Subcutaneous adipose tissue (tissue), 4 donors: ENCODE data around the gene IQCE. TPM values are rescaled to one million over a fixed set of nuclear protein-coding genes. Genes with fewer than 3 reads are reported as not detected.

ENCODE experiments used
- CTCF ChIP-seq: fragments of 450-650 bp; IDR thresholded peaks from one replicate; pipeline ENCODE4 v1.5.1; 2016; ENCODE audit warnings: low read depth, mild to moderate bottlenecking, control low read depth, antibody characterized with exemption, moderate library complexity
- total RNA-seq, 4 donors: library from RNA; depleted of rRNA; stranded (reverse); fragments of >200 nt; gene quantifications; one replicate each; pipeline ENCODE4 v1.1.0, GENCODE V29; 2016

IQCE gene
- total RNA-seq, 4 donors from 2014 or later: 9.0 to 20.7 (median 12.6) TPM

DNA sequence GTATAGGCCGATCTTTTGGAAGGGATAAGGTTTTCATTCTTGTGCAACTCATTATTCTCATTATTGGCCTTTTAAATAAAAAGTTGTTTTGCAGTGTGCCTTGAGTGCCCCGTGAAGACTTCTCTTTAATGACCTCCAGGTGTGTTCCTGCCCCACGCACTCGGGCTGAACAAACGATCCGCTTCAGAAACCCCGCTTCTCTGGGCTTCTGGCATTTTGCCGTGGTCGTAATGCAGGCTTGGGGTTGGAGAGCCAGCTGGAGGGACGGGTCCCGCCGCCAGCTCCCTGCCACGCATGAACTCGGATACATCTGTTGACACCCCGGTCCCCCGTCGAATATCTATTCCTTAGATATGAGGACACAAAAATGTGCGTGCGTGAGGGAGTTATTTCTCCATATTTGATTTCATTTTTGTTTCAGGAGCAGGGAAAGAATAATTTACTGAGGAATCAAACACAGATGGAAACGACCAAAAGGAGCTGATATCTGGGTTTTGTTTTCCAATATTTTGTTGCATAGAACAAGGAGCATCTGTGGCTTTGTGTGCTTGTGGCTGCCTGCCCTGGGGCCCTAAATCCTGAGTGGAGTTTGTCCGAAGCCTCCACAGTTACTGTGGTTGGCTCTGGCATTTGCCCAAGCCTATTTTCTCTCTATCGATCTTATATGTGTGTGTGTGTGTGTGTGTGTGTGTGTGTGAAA, 56.0 kb downstream of the IQCE start:
- TF ChIP-seq CTCF: no peak

DNA sequence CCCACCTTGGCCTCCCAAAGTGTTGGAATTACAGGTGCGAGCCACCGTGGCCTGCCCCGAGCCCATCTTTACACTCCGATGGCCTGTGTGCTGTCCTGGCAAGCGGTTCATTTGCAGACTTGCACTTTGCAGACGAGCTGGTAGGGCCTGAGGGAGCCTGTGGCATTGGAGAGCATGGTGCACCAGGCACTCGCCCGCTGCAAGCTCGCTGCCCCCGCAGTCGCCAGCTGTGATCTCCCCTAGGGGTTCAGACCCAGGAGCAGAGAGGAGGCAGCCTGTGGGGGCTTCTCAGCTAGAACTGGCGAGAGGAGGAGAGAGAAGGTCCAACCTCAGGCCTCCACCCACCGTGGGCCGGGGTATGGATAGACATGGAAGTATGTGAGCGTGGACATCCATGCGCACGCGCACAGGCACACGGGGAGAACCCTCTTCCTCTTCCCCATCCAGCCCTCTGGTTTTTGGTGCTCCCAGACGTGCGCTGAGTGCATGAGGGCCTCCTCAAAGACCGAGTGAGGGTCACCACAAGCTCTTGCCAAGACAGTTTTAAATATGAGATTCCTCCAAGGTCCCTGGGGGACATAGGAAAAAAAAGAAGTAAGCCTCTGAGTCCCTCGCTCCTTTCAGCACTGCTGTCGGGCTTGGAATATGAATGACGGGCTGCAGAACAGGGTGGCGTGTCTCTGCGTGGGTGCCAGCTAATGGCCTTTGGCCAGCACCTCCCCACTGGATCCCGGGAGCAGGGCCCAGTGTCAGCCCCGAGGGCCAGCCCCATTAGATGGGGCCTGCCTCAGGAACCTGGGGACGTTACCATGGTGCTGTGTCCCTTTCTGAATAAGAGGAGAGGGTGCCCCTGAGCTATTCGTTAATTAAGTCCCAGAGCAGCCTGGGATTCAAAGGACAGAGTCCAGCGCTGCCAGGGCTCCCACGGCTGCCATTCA, 57.9 kb downstream of the IQCE start:
- no peak for TF ChIP-seq CTCF

- TF ChIP-seq CTCF: no peak
These were observed 58.6 kb downstream of the IQCE start for GRCh38 chr7:2617325-2617905.

DNA sequence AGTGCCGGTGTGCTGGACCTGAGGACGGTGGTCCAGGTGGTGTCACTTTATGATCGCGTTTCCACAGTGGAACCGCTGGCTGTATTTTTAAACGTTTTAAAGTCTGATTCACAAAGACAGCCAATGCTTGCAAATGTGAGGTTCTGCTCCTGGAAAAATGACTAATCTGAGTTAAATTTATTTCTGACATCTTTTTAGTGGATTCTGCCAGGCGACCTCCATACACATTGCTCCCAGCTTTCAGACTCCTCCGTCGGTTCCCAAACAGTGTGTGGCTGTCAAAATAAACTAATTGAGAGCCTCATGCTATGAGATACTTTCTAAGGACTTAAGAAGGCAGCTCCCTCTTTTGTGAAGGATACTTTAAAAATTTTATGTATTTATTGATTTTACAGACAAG, 60.3 kb downstream of the IQCE start:
- TF ChIP-seq CTCF: no peak

DNA sequence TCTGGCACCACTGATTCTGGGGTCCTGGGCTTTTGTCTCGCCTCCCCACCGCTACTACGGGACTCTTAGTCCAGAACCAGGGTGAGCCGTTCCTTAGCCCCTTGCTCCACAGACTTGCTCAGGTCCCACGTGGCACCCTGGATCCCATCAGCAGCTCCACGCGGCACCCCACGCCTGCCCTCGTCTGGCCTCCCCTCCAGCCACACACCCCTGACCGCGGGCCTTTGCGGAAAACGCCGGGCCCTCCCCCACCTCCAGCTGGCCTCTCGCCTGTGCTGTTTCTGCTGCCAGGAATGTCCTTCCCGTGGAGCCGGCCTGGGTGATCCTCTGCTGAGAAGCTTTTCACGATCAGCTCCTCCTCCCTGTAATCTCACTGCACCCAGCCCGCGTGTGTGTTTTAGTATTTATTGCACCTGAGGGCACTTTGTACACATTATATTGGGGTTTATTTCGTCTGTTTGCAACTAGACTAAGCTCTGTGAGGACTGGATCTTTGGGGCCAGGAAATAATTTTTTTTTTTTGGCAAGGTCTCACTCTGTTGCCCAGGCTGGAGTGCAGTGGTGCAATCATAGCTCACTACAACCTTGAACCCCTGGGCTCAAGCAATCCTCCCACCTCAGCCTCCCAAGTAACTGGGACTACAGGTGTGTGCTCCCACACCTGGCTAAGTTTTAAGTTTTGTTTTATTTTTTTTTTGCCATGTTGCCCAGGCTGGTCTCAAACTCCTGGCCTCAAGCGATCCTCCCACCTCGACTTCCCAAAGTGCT, 62.5 kb downstream of the IQCE start:
- TF ChIP-seq CTCF: no peak

- no peak for TF ChIP-seq CTCF
These were observed 63.3 kb downstream of the IQCE start for GRCh38 chr7:2621948-2622640.
